Activated CD8-positive, alpha-beta memory T cell treated with anti-CD3 and anti-CD28 coated beads, Interleukin-2, amount 10 ng/mL, durations not matched to agents 7 days and 5 days (primary cell): ENCODE measurements around the gene PTN. TPM values are rescaled to one million over a fixed set of nuclear protein-coding genes. Genes with fewer than 3 reads are reported as not detected.

Source experiments
- ATAC-seq: fragments of 150-1000 bp; cut with Tn5 transposase; one replicate; pipeline ENCODE4 v1.10.0; 2021; ENCODE audit warnings: moderate library complexity
- CTCF ChIA-PET: fragments of 350-600 bp; sonication (Branson Sonifier 250); formaldehyde crosslinking; loops from one replicate; lab custom pipeline; 2021; ENCODE audit warnings: antibody characterized with exemption; lab: Charles Lee
- DNase-seq: peaks from one replicate; pipeline ENCODE4 v3.0.0-alpha.2; 2020
- H3K27ac Mint-ChIP-seq: one replicate; pipeline ENCODE4 v1.8.0; 2021; ENCODE audit warnings: mild to moderate bottlenecking, mixed read lengths
- H3K27me3 Mint-ChIP-seq: one replicate; pipeline ENCODE4 v1.8.0; 2021; ENCODE audit warnings: mixed read lengths
- H3K36me3 Mint-ChIP-seq: one replicate; pipeline ENCODE4 v1.8.0; 2021; ENCODE audit warnings: mild to moderate bottlenecking, mixed read lengths
- H3K4me1 Mint-ChIP-seq: one replicate; pipeline ENCODE4 v1.8.0; 2021; ENCODE audit warnings: mixed read lengths
- H3K4me3 Mint-ChIP-seq: one replicate; pipeline ENCODE4 v1.8.0; 2021; ENCODE audit warnings: mild to moderate bottlenecking, moderate library complexity, mixed read lengths
- H3K9me3 Mint-ChIP-seq: one replicate; pipeline ENCODE4 v1.8.0; 2022; ENCODE audit warnings: low read depth, mixed read lengths
- total RNA-seq, 2 experiments: library from RNA; stranded (reverse); gene quantifications; one replicate each; pipeline ENCODE4 v1.2.3, GENCODE V29; 2021

Gene PTN
- total RNA-seq, 2 experiments from 2014 or later, result not detected

DNA sequence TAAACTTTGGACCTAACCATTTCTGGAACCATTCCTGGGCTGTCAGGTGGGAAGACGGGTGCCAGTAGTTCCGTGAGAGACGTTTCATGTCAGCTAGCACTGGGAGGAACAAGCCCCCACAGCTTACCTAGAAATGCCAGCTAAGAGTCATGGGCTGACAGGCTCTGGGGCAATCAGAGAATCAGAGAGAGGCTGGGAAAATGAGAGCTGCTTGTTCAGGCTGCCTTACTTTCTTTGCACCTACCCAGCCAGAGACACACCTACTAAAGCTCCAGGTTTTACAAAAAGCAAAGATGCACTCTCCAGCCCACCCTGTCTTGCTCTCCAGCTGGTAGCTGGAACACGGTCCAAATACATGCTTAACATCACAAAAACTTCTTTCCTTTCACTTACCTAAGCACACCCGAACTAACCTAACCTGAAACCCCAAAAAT is 688 bp downstream of the PTN start:
- H3K4me3 Mint-ChIP-seq, result no peak overlapping the region
- H3K4me1 Mint-ChIP-seq, result no peaks in the 10 kb centered on the region
- no peaks in the 10 kb centered on the region for H3K9me3 Mint-ChIP-seq
- DNase-seq (no peak), ATAC-seq (no peak)
- H3K27ac Mint-ChIP-seq, result no peak overlapping the region
- CTCF ChIA-PET, result no interaction called here
- H3K27me3 Mint-ChIP-seq, result peaks cover 9% of the 10 kb centered on the region
- no peaks in the 10 kb centered on the region for H3K36me3 Mint-ChIP-seq

DNA sequence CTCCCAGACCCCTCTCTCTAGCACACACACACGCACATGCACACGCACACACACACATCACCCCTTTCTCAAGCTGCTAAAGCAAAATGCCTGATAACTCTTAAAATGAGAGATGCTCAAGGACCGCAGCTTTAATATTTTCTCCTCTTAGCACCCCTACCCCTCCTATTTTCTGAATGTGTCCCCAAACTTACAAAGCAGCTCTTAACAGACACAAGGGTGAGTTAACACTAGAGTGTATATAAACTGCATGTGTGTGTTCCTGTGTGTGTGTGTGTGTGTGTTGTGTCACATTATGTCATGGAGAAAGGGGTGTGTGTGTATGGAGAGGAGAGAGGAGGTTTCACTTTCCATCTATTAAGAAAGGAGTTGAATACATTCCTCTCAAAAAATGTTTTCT is 1.3 kb downstream of the PTN start:
- DNase-seq (no peak), ATAC-seq (no peak)
- Mint-ChIP-seq H3K27ac (no peak overlapping the region), H3K27me3 (peaks cover 9% of the 10 kb centered on the region), H3K4me1 (no peaks in the 10 kb centered on the region), H3K4me3 (no peak overlapping the region), H3K9me3 (no peaks in the 10 kb centered on the region), H3K36me3 (no peaks in the 10 kb centered on the region)
- CTCF ChIA-PET, result no interaction called here

DNA sequence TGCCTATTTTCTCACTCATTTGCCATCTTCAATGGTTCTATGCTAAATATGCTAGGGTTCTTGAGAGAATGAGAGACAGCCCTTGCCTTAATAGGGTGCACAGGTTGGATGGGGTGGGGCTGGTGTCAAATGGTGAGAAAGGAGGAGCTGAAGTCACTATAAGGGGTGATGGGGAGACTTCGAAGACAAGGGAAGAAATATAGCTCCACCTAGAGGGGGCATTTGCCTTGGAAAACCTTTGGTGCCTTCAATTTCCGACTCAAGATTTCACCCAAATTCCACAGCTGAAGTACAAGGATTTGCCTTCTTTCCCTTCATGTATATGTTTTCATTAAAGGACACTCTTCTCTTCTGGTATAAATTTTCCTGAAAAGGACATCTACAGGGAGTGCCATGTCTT is 5.6 kb downstream of the PTN start:
- no peak for DNase-seq
- Mint-ChIP-seq H3K9me3 (peaks cover 2% of the 10 kb centered on the region), H3K27ac (no peak overlapping the region), H3K4me1 (no peaks in the 10 kb centered on the region), H3K4me3 (no peak overlapping the region), H3K27me3 (peaks cover 3% of the 10 kb centered on the region), H3K36me3 (no peaks in the 10 kb centered on the region)
- CTCF ChIA-PET, result no interaction called here
- no peak for ATAC-seq

DNA sequence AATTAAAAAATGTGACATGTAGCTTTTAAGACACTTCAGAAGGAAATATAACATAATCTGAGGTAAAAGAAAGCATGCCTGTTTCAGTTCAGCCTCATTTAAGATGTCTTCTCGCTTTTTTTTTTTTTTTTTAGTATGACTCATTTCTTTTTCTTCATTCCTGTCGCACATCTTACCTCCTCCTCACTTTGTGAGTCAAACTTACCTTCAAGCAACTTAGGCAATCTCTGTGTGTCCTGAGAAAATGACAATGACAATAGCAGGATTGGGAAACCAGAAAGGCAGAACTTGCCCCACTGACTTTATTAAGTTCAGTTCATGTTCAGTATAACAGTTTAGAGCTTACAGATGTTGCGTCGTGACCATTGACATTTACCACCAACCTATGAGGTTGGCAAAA is 7.7 kb downstream of the PTN start:
- Mint-ChIP-seq H3K36me3 (no peaks in the 10 kb centered on the region), H3K4me3 (no peak overlapping the region), H3K27ac (no peak overlapping the region), H3K9me3 (peaks cover 2% of the 10 kb centered on the region), H3K27me3 (no peaks in the 10 kb centered on the region), H3K4me1 (no peaks in the 10 kb centered on the region)
- CTCF ChIA-PET, result no interaction called here
- no peak for DNase-seq
- no peak for ATAC-seq

DNA sequence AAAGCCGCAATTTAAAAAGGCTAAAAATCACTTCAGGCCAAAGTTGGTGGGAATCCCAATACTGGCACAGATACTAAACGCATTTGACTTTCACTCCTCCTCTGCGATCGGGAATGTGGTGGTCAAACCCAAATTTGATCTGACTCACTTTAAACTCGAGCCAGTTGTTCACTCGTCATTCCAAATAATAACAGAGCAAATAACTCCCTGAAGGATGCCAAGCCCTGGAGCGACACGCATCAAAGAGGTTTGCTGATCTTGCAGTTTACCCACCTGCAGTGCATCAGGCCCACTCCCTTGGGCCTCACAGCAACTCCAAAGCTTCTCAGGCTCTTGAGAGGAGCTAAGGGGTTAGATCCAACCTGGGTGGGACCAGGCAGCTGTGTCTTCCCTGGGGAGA is 12.2 kb downstream of the PTN start:
- CTCF ChIA-PET, result no interaction called here
- peaks cover 2% of the 10 kb centered on the region for H3K9me3 Mint-ChIP-seq
- no peak for ATAC-seq
- DNase-seq, result no peak
- no peaks in the 10 kb centered on the region for H3K27me3 Mint-ChIP-seq
- H3K36me3 Mint-ChIP-seq, result no peaks in the 10 kb centered on the region
- H3K4me3 Mint-ChIP-seq, result no peak overlapping the region
- no peak overlapping the region for H3K27ac Mint-ChIP-seq
- no peaks in the 10 kb centered on the region for H3K4me1 Mint-ChIP-seq

DNA sequence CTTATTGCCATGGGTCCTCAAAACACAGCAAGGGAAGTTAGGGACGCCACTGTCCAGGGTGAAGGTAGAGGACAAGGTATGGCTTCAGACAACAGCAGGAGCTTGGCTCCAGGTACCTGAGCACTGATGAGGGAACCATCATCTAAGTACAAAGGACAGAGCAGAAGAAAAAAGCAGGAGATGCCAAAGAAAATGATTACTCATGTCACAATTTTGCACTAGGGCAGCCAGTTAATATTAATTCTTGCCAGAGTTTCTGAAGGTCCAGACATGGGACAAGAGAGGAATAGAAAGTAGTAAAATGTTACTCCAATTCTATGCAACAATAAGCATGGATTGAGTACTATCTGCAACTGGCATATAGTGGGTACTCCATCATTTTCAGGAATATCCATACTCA is 14.1 kb downstream of the PTN start:
- no peak for DNase-seq
- no peaks in the 10 kb centered on the region for H3K27me3 Mint-ChIP-seq
- no peak overlapping the region for H3K4me3 Mint-ChIP-seq
- H3K36me3 Mint-ChIP-seq, result no peaks in the 10 kb centered on the region
- H3K4me1 Mint-ChIP-seq, result no peaks in the 10 kb centered on the region
- H3K9me3 Mint-ChIP-seq, result peaks cover 3% of the 10 kb centered on the region
- H3K27ac Mint-ChIP-seq, result no peak overlapping the region
- CTCF ChIA-PET, result no interaction called here
- no peak for ATAC-seq

DNA sequence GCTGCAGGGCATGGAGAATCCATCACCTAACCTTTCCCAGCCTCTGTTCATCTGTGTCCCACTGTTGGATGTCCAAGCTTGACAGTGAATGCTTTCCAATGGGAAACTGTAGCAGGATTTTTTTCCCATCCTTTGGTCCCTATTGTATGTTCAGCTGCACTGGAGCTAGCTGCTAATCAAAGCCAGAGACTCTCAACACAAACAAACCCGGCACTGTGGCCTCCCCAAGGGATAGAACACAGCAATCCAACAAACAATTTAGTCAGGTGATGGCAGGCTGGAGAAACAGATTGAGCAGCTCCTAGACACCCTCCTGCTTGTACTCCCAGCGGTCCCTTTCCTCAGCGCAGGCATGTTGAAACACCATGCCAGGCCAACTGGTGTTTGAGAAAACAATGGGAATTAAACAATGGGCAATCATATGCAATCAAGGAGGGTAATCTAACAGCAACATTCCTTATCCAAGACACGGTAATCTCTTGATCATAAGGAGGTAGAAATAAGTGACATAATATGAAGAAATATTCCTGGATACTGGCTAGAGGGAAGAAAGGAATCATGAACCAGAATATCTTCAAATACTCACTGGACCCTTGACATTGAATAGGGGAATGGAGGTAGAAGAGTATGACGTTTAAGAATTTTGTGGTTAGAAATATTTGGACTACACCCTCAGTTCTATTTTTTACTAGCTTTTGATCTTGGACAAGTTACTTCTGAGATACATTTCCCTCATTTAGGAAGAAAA is 15.0 kb downstream of the PTN start:
- Mint-ChIP-seq H3K9me3 (peaks cover 3% of the 10 kb centered on the region), H3K4me1 (no peaks in the 10 kb centered on the region), H3K4me3 (no peak overlapping the region), H3K36me3 (no peaks in the 10 kb centered on the region), H3K27me3 (no peaks in the 10 kb centered on the region), H3K27ac (no peak overlapping the region)
- no peak for ATAC-seq
- CTCF ChIA-PET, result no interaction called here
- DNase-seq, result no peak

DNA sequence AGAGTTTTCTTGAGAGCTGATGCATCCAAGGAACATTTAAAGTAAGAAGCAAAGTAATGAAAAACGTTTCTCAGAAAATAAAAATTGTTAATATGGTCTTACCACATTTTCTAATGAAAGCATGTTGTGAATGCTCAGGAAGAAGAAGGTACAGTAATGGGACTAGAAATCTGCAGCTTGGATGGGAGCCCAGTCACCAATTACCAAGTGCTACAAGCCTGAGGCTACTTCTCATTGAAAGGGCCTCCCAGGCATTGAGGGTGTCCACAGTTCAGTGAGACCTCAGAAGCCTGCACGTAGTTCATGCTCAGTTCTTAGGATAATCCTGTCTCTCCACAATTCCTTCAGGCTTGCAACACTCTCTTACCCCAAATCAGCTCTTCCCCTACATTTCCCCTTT is 17.6 kb downstream of the PTN start:
- no peak for DNase-seq
- no peaks in the 10 kb centered on the region for H3K36me3 Mint-ChIP-seq
- H3K4me3 Mint-ChIP-seq, result no peak overlapping the region
- CTCF ChIA-PET, result no interaction called here
- no peak for ATAC-seq
- no peaks in the 10 kb centered on the region for H3K27me3 Mint-ChIP-seq
- H3K4me1 Mint-ChIP-seq, result no peaks in the 10 kb centered on the region
- H3K9me3 Mint-ChIP-seq, result peaks cover 2% of the 10 kb centered on the region
- H3K27ac Mint-ChIP-seq, result no peak overlapping the region

DNA sequence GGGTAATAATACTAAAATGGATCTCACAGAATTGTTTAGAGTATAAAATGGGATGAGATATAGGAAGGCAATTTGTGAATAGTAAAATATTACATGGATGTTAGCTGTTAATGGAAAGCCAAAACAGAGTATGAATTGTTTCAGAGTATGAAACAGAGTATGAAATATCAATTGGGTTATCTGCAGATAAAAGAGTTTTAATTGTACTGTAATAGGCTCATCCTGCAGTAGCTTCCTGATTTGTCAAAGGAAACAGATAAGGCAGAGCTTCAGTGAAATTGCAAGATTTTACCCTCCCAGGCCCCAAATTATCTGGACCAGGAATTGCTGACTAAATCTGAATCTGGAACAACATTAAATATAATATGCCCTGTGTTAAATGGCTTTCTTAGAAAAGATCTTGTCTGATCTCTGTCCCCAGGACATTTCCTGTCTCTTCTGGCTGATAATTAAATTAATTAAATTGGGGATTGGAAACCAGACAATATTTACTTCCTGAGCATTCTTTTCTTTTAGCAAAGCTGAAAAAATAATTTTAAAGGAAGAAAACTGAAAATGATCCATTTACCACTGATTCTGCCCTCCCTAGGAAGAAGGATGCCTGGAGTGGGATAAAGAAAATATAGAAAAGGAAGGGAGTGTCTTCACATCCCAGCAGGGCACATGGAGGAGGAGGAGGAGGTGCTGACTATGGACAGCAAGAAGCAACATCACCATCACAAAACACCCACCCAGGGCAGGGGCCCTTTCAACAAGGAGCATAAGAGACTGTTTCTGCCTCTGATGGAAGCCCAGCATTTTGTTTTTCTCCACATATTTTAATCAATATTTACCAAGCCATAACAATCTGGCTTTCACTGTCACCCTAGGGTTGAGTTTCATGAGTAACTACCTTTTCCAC is 18.5 kb downstream of the PTN start:
- ATAC-seq (no peak), DNase-seq (no peak)
- no peaks in the 10 kb centered on the region for H3K36me3 Mint-ChIP-seq
- no peaks in the 10 kb centered on the region for H3K4me1 Mint-ChIP-seq
- H3K27ac Mint-ChIP-seq, result no peak overlapping the region
- CTCF ChIA-PET, result no interaction called here
- no peaks in the 10 kb centered on the region for H3K27me3 Mint-ChIP-seq
- H3K9me3 Mint-ChIP-seq, result peaks cover 2% of the 10 kb centered on the region
- H3K4me3 Mint-ChIP-seq, result no peak overlapping the region

DNA sequence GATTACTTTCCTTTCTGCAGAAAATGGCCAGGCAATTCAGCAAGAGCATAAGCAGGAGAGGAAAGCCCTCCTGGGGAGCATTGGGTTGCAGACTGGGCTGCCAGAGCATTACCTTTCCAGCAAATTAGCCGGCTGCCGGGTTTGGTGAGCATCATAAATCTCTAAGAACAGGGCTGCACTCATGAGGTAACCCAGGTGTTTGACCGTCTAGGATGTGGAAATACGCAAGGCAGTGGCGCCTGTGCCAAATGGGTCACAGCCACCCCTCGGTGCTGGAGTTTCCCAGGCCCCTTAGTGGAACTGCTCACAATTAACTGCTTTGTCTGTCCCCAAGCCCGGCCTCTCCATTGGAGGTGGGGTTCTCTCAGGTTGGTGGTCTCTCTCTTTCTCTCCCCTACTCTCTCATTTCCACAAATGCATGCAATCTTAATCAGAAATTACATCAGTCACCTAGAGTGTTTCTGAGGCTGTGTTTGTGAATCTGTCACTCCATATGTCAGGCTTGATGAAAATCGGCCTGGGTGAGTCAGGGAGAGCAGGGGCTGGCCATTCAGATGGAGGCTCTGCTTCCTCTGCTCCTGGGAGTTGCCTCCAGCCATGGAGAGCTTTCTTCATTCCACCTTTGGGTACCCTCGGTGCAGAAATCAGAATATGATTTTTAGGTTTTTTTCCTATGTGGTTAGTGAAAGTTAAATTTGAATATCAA is 26.7 kb downstream of the PTN start:
- Mint-ChIP-seq H3K27ac (no peak overlapping the region), H3K4me3 (no peak overlapping the region), H3K4me1 (no peaks in the 10 kb centered on the region), H3K36me3 (no peaks in the 10 kb centered on the region), H3K9me3 (peaks cover 10% of the 10 kb centered on the region), H3K27me3 (no peaks in the 10 kb centered on the region)
- ATAC-seq (no peak), DNase-seq (no peak)
- CTCF ChIA-PET, result no interaction called here

DNA sequence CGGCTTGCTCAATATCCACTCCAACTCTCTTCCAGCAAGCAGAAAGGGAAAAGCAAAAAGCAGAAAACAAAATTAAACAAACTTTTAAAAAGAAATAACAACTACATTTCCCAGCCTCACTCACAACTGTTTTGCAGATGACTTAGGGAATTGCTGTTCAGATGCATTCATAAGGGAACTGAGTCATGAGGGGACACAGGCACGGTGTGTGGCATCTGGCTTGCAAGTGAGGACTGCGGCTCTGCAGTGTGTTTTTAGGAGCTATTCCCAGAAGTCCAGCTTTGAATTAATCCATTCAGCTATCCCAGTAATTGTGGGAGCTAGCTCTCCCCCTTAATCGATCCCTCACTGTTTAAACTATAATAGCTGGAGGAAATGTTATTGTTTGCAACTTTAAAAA is 30.3 kb downstream of the PTN start:
- H3K9me3 Mint-ChIP-seq, result peaks cover 13% of the 10 kb centered on the region
- H3K36me3 Mint-ChIP-seq, result no peaks in the 10 kb centered on the region
- CTCF ChIA-PET, result no interaction called here
- DNase-seq (no peak), ATAC-seq (no peak)
- H3K27ac Mint-ChIP-seq, result no peak overlapping the region
- H3K4me1 Mint-ChIP-seq, result no peaks in the 10 kb centered on the region
- H3K4me3 Mint-ChIP-seq, result no peak overlapping the region
- no peaks in the 10 kb centered on the region for H3K27me3 Mint-ChIP-seq

DNA sequence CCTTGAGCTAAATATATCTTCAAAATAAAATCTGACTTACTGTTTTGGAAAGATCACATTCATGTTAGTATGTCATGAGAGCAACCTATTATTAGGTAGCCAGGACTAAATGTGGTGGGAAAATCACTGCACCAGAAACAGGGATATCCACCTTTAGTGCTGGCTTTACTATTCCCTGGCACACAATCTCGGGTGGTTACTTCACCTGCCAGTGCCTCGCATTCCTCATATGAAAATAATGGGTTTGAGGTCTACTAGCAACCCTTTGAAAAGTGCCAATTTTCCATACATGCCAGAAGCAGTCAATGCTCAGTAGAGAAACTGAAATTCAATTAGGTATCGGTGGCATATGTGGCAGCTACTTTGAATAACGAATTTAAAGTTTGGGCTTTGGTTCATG is 36.8 kb downstream of the PTN start:
- DNase-seq (no peak), ATAC-seq (no peak)
- H3K4me3 Mint-ChIP-seq, result no peak overlapping the region
- no peaks in the 10 kb centered on the region for H3K4me1 Mint-ChIP-seq
- CTCF ChIA-PET, result no interaction called here
- H3K9me3 Mint-ChIP-seq, result peaks cover 4% of the 10 kb centered on the region
- H3K27ac Mint-ChIP-seq, result no peak overlapping the region
- H3K27me3 Mint-ChIP-seq, result no peaks in the 10 kb centered on the region
- no peaks in the 10 kb centered on the region for H3K36me3 Mint-ChIP-seq

DNA sequence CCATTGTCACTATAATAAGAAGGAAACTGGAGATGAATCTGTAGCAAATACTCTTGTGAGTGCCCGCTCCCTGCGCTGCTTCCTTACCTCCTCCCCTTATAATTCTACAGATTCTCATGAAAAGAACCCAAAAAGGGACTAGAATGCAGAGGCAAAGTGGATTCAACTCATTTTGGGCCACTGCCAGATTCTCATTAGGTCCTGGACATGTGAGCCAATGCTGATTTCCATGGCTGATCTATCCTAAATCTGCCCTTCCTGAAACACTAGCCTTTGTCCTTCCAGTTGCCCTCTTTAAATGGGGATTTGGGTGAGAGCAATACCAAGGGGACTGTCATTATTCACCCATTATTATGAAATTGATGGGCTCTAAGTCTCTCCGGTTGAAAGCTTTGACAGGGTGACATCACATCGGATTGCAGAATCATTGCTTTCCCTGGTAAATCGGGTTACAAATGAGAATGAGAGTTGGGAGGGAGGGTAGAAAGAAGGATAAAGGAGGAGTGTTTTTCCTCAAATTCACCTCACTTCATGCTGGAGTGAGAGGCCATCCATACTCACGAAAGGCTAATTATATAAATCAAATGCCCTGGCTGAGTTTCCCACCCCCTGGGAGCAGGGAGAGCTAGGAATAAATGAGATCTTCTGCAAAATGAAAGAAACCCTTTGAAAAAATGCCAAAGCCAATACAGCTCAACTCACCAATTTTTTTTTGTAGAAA is 37.5 kb downstream of the PTN start:
- H3K4me3 Mint-ChIP-seq, result no peak overlapping the region
- no peak overlapping the region for H3K27ac Mint-ChIP-seq
- CTCF ChIA-PET, result no interaction called here
- H3K36me3 Mint-ChIP-seq, result no peaks in the 10 kb centered on the region
- DNase-seq (no peak), ATAC-seq (no peak)
- no peaks in the 10 kb centered on the region for H3K4me1 Mint-ChIP-seq
- H3K9me3 Mint-ChIP-seq, result peaks cover 4% of the 10 kb centered on the region
- no peaks in the 10 kb centered on the region for H3K27me3 Mint-ChIP-seq
